Liver (tissue), 9 donors: Measurements from ENCODE around the gene PDE10A. TPM values are rescaled to one million over a fixed set of nuclear protein-coding genes. Genes with fewer than 3 reads are reported as not detected.

Experiments
- DNase-seq: peaks from one replicate; pipeline ENCODE4 v3.0.0-alpha.2; 2017; ENCODE audit warnings: low spot score
- H3K27ac ChIP-seq, 2 donors: one replicate each; pipeline ENCODE4 v1.7.0; 2013; ENCODE audit warnings: inconsistent platforms in 2 of 2, low read length in 2 of 2, control low read depth in 1 of 2, low read depth in 1 of 2, mild to moderate bottlenecking in 1 of 2
- H3K27me3 ChIP-seq, 4 donors: one replicate each; pipeline versions ENCODE4 v1.6.1 to v1.7.0; 2013; ENCODE audit warnings: low read length in 3 of 4, inconsistent platforms in 1 of 4, mild to moderate bottlenecking in 1 of 4, moderate library complexity in 1 of 4; ENCODE audit not compliant: control insufficient read depth in 4 of 4, insufficient read depth in 4 of 4
- H3K36me3 ChIP-seq, 4 donors: one replicate each; pipeline versions ENCODE4 v1.6.1 to v1.7.0; 2013; ENCODE audit warnings: low read length in 3 of 4, mild to moderate bottlenecking in 3 of 4, low read depth in 1 of 4, moderate library complexity in 1 of 4; ENCODE audit not compliant: control insufficient read depth in 4 of 4, insufficient read depth in 3 of 4
- H3K4me1 ChIP-seq, 4 donors: one replicate each; pipeline versions ENCODE4 v1.6.1 to v1.7.0; 2013; ENCODE audit warnings: low read length in 3 of 4, mild to moderate bottlenecking in 3 of 4, moderate library complexity in 1 of 4; ENCODE audit not compliant: control insufficient read depth in 4 of 4, insufficient read depth in 4 of 4
- H3K4me3 ChIP-seq, 3 donors: one replicate each; pipeline versions ENCODE4 v1.6.1 to v1.7.0; 2013; ENCODE audit warnings: low read length in 3 of 3, control low read depth in 1 of 3, low read depth in 1 of 3, mild to moderate bottlenecking in 1 of 3
- H3K9ac ChIP-seq, 2 donors: one replicate each; pipeline ENCODE4 v1.7.0; 2013; ENCODE audit warnings: low read length in 2 of 2, mild to moderate bottlenecking in 2 of 2, moderate library complexity in 2 of 2, control low read depth in 1 of 2, low read depth in 1 of 2
- H3K9me3 ChIP-seq, 4 donors: one replicate each; pipeline versions ENCODE4 v1.6.1 to v1.7.0; 2013; ENCODE audit warnings: low read length in 3 of 4; ENCODE audit not compliant: control insufficient read depth in 4 of 4
- ATF3 ChIP-seq: IDR thresholded peaks from 2 replicates; pipeline ENCODE4 v1.6.1; 2016; ENCODE audit warnings: antibody characterized with exemption
- CTCF ChIP-seq: fragments of 150-350 bp; IDR thresholded peaks from 2 replicates; pipeline ENCODE4 v1.5.1; 2017; ENCODE audit warnings: improper control_type of control experiment, low read depth, low read length; ENCODE audit not compliant: missing input control
- FOXA1 ChIP-seq: IDR thresholded peaks from 2 replicates; pipeline ENCODE4 v1.6.1; 2016; ENCODE audit warnings: antibody characterized with exemption
- FOXA2 ChIP-seq: IDR thresholded peaks from 2 replicates; pipeline ENCODE4 v1.6.1; 2016; ENCODE audit warnings: antibody characterized with exemption
- GABPA ChIP-seq, 2 donors: IDR thresholded peaks in 1 of 2; conservative IDR thresholded peaks in 1 of 2; 2 replicates each; pipeline ENCODE4 v1.6.1; 2016; ENCODE audit warnings: antibody characterized with exemption in 2 of 2, mild to moderate bottlenecking in 1 of 2, moderate library complexity in 1 of 2
- HNF4A ChIP-seq, 2 donors: conservative IDR thresholded peaks; 2 replicates each; pipeline ENCODE4 v1.6.1; 2016; ENCODE audit warnings: antibody characterized with exemption in 2 of 2, mild to moderate bottlenecking in 2 of 2
- HNF4G ChIP-seq: IDR thresholded peaks from 2 replicates; pipeline ENCODE4 v1.6.1; 2016; ENCODE audit warnings: antibody characterized with exemption
- JUND ChIP-seq, 2 donors: IDR thresholded peaks; 2 replicates each; pipeline ENCODE4 v1.6.1; 2016; ENCODE audit warnings: antibody characterized with exemption in 2 of 2
- NR2F2 ChIP-seq: IDR thresholded peaks from 2 replicates; pipeline ENCODE4 v1.6.1; 2016; ENCODE audit warnings: antibody characterized with exemption
- REST ChIP-seq: IDR thresholded peaks from 2 replicates; pipeline ENCODE4 v1.6.1; 2016; ENCODE audit warnings: antibody characterized with exemption, mild to moderate bottlenecking
- SP1 ChIP-seq: IDR thresholded peaks from 2 replicates; pipeline ENCODE4 v1.6.1; 2018; ENCODE audit warnings: antibody characterized with exemption, mild to moderate bottlenecking
- YY1 ChIP-seq: IDR thresholded peaks from 2 replicates; pipeline ENCODE4 v1.6.1; 2016; ENCODE audit warnings: antibody characterized with exemption, mild to moderate bottlenecking
- ZBTB33 ChIP-seq: IDR thresholded peaks from 2 replicates; pipeline ENCODE4 v1.6.1; 2016; ENCODE audit warnings: antibody characterized with exemption
- WGBS: extraction: QIAGEN DNeasy Blood & Tissue Kit; methylation state at CpG from one replicate; pipeline ENCODE4 v1.1.7; 2013; 5-methylcytosine and 5-hydroxymethylcytosine counted together
- polyA plus RNA-seq, 2 donors: library from polyadenylated mRNA; stranded (reverse) in 1 of 2; unstranded in 1 of 2; fragments of 200-250 nt in 1 of 2; fragments of >200 nt in 1 of 2; fragmentation: Nextera tagmentation in 1 of 2; extraction: Ambion mirVana in 1 of 2; gene quantifications; one replicate each; pipeline versions ENCODE4 v1.2.1 to v1.2.3, GENCODE V29; 2013 to 2015
- total RNA-seq, 2 donors: library from RNA; depleted of rRNA; stranded (reverse); fragments of >200 nt; gene quantifications; one replicate each; pipeline ENCODE4 v1.2.3, GENCODE V29; 2014
- donor health status: healthy.
- donor health status: healthy.
- donor health status: healthy.
- donor health status: healthy.
- donor health status: healthy.

PDE10A gene
- total RNA-seq, result 1 to 10 TPM in 1 of 2 donors, under 1 TPM in 1; 0.70 to 1.7 TPM
- under 1 TPM; 0.20 to 0.24 TPM for polyA plus RNA-seq

- 1% methylated on average over 80 of the region's 80 CpGs for WGBS
- H3K27me3 ChIP-seq, result peaks cover 0 to 26% (median 11%) of the 10 kb centered on the region in 4 donors
- no peak for DNase-seq
- H3K9ac ChIP-seq, result no peak within 1 kb of the TSS
- H3K36me3 ChIP-seq, result no peaks in the 10 kb centered on the region
- H3K4me3 ChIP-seq, result peak within 1 kb of the TSS in 2 of 3 donors; percentile 26 to 60
- TF ChIP-seq GABPA (IDR thresholded peaks at IDR 0.05 in 1 of 2, conservative IDR thresholded peaks at IDR 0.05 in 1 of 2), result no peak
- TF ChIP-seq FOXA2, result no peak
- TF ChIP-seq CTCF, result no peak
- peak within 1 kb of the TSS; percentile 50 to 54 for H3K27ac ChIP-seq
- H3K4me1 ChIP-seq, result peaks cover 21 to 44% (median 34%) of the 10 kb centered on the region in 4 donors
- H3K9me3 ChIP-seq, result no peaks in the 10 kb centered on the region
These were observed at the start of gene PDE10A for GRCh38 chr6:165662749-165663376. Gene PDE10A (minus strand): TSS chr6:165663241. CDS start chr6:165662811, 430 bp downstream.

- Histone ChIP-seq H3K27ac (no peak overlapping the region), H3K27me3 (peaks cover 0 to 4% (median 0%) of the 10 kb centered on the region in 4 donors), H3K9ac (no peak overlapping the region), H3K36me3 (no peaks in the 10 kb centered on the region), H3K4me1 (no peaks in the 10 kb centered on the region), H3K9me3 (no peaks in the 10 kb centered on the region), H3K4me3 (no peak overlapping the region)
- 93% methylated on average over 23 of the region's 23 CpGs for WGBS
- no peak for TF ChIP-seq ATF3
- DNase-seq, result no peak
These were observed 46.0 kb upstream of the PDE10A start for GRCh38 chr6:165708985-165709576.

- 86% methylated on average over 14 of the region's 14 CpGs for WGBS
- TF ChIP-seq JUND (IDR thresholded peaks at IDR 0.05) (no peak), NR2F2 (no peak), HNF4G (no peak), YY1 (no peak), ZBTB33 (no peak), FOXA2 (no peak), REST (no peak), SP1 (no peak), CTCF (no peak), HNF4A (conservative IDR thresholded peaks at IDR 0.05) (no peak), GABPA (IDR thresholded peaks at IDR 0.05 in 1 of 2, conservative IDR thresholded peaks at IDR 0.05 in 1 of 2) (no peak), FOXA1 (no peak)
- Histone ChIP-seq H3K9me3 (no peaks in the 10 kb centered on the region), H3K27me3 (peaks cover 0 to 4% (median 0%) of the 10 kb centered on the region in 4 donors), H3K27ac (no peak overlapping the region), H3K9ac (no peak overlapping the region), H3K4me3 (no peak overlapping the region), H3K4me1 (no peaks in the 10 kb centered on the region), H3K36me3 (no peaks in the 10 kb centered on the region)
- no peak for DNase-seq
These were observed 44.2 kb upstream of the PDE10A start for GRCh38 chr6:165707067-165707853.
